GM21529 (cell line): ENCODE measurements around the gene SLC34A3.

Experiments used
- ATAC-seq: cut with Tn5 transposase; IDR thresholded peaks from one replicate; pipeline ENCODE4 v1.9.1; 2021; ENCODE audit not compliant: unreplicated experiment

The SLC34A3 gene

DNA sequence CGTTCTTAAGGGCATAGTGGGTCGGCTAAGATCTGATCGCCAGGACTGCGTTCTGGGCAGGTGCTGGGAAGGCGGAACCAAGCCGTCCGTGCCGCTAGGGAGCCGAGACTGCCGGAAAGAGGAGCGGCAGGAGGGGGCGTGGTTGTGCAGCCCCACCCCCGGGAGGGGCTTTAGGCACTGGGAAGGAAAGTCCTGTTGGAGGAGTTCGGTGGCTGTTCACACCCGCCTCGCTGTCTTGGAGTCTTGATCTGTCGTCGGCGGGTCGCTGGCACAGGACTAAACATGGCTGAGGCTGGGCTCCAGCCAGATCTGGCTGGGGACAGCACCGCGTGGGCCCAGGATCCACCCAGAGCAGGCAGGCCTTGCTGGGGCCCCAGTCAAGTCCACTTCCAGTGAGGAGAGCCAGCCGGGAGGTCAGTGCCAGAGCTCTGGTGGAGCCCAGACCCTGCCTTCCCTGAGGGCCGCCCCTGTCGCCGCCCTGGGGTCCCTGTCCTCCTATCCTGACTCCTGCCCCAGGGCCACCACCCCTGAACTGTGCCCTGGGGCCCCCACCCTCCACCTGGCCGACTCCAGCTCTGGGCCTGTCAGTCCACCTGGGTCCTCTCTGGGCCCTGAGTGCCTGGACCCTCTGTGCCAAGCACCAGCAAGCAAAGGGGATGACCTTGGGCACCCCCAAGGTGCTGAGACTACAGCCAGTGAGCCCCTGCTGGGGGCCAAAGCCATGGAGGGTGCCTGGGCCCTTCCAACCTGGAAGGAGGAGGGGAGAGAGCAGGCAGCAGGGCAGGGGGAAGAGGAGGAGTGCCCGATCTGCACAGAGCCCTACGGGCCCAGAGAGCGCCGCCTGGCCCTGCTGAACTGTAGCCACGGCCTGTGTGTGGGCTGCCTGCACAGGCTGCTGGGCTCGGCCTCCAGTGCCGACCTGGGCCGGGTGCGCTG, 13.2 kb upstream of the SLC34A3 start:
- no peak for ATAC-seq

GRCh38 chr9:137218212-137218753, 12.4 kb upstream of the SLC34A3 start:
- ATAC-seq, result no peak

DNA sequence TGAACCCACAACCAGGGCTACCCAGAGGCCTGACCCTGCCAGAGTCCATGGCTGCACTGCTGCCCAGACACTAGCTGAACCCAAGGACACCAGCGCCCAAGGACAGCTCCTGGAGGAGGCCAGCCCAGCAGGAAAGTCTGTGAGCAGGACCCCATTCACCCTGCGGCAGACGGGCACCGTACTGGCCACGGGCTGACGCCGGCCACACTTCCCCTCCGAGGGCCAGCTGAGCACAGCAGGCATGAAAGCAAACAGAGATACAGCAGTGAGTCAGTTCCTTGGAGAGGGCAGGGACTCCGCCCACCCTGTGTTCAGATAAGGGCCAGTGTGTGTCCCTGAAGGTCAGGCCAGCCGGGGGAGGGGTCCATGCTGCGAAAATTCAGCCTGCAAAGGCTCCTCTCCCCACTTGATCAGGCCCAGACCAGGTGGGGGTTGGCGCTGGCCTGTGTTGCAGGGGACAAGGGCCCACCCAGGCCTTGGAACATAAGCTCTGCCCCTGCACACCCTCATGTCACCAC, 11.9 kb upstream of the SLC34A3 start:
- ATAC-seq, result no peak

DNA sequence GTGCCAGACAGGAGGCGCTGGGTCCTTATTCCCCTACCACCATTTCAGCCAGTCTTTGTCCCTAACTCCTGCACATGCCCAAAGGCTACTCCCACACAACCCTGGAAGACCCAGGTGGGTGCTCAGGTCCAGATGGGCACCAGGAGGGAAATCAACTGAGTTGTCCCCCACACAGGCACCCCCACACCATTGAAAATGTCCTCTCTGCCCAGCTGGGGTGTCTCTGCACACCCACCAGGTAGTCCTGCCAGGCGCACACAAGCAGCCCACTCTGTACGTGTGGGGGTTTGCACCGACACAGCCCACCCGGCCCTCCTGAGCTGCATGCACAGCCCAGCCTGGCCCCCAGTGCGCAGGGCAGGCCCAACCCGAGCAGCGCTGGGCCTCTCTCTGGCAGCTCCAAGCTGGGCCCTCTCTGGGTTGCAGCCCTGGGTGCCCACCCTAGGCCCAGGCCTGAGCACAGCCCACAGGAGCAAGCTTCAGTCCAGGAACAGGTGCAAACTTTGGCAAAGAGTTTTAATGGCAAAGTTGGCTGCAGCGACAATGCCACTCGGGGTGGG, 10.9 kb upstream of the SLC34A3 start:
- ATAC-seq, result no peak

DNA sequence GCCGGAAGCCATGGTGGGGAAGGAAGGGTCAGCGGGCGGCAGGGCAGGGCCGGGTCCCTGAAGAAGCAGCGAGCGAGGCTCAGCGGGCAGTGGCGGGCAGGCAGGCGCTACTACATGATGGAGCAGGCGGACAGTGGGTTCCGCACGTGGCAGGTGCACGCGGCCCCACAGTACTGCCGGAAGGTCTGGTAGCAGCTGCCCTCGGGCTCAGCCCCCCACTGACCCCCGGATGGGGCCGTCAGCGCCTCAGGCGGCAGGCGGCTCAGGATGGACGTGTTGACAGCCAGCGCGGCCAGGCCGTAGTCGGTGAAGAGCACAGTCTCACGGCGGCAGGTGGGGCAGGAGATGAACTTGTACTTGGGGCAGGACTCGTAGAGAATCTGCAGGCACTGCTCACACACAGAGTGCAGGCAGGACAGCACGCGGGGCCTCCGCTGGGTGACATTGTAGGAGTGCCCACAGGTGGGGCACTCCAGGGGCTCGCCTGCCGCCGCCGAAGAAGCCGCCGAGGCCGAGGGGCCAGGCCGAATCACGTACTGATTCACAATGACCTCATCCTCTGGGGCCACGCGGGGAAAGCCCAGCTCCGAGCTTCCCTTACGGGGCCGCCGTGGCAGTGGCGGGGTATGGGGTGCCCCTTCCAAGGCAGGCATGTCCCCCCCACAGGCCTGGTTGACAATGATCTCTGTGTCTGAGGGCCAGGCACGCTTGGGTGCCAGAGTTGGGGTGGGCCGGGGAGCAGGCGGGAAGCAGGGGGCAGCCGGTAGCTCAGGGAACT, 10.2 kb upstream of the SLC34A3 start:
- ATAC-seq, result no peak

GRCh38 chr9:137221095-137221505, 9.6 kb upstream of the SLC34A3 start:
- ATAC-seq, result no peak

- no peak for ATAC-seq
Measured at GRCh38 chr9:137221506-137222111, 9.1 kb upstream of the SLC34A3 start.

DNA sequence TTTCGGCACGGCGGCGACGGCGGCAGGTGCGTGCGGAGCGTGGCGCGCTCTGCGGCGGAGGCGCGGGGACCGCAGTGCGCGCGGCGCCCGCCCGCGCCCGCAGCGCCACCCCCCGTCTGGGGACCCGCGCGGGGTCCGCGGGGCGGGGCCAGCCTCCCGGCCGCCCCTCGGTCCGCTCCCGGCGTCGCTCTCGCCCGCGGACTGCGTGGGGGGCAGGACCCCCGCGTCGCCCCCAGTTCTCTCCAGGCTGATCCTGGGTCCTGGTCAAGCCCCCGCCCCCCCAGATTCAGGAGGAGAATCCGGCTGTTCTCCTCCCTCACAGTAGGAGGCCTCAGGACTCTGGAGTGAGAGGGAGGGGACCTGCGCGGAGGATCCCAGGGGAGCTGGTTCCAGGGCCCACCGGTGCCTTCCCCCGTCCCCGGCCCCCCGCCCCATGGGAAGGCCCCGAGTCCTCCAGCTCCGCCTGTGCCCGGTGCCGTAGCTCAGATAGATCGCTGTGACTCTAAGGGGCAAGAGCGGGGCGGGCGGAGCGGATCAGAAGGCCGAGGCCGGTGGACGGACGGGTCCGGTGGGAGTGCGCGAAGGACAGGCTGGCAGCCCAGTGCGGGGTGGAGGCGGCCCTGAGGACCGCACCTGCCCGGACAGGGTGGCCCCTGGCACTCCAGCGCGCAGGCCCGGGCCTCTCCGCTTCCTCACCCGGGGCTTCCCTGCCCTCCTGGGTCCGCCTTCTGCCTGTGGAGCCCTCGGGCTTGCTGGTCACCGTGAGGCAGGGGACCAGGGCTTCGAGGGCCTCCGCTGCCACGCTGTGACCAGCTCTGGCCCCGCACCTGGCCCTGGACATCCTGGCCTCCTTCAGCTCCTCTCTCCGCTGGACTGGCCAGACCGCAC, 8.3 kb upstream of the SLC34A3 start, which contains the start of gene RNF208:
RNF208 (minus strand) TSS at position 51 of the 888 bp plus-strand sequence. CDS start 1,028 bp downstream, outside the sequence.
- ATAC-seq, result peak; percentile 2

GRCh38 chr9:137223078-137223970, 7.4 kb upstream of the SLC34A3 start:
- ATAC-seq, result peak; percentile 76

- no peak for ATAC-seq
Measured at GRCh38 chr9:137224830-137225694, 5.6 kb upstream of the SLC34A3 start, which contains the start of gene CYSRT1. Gene CYSRT1 (plus strand): TSS chr9:137225174. CDS start chr9:137225622, 448 bp downstream.

DNA sequence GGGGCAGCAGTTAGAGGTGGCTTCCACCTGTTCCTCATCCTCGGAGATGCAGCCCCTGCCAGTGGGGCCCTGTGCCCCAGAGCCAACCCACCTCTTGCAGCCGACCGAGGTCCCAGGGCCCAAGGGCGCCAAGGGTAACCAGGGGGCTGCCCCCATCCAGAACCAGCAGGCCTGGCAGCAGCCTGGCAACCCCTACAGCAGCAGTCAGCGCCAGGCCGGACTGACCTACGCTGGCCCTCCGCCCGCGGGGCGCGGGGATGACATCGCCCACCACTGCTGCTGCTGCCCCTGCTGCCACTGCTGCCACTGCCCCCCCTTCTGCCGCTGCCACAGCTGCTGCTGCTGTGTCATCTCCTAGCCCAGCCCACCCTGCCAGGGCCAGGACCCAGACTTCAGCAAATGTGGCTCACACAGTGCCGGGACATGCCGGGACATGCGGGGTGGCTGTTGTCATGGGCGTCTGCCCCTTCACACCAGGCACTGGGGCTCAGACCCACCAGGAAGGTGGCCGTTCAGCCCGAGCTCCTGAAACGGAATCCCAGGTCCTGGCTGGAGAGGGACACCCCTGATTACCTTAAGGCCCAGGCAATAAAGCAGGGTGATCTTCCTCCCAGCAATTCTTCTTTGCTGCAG, 4.9 kb upstream of the SLC34A3 start:
- ATAC-seq, result no peak

DNA sequence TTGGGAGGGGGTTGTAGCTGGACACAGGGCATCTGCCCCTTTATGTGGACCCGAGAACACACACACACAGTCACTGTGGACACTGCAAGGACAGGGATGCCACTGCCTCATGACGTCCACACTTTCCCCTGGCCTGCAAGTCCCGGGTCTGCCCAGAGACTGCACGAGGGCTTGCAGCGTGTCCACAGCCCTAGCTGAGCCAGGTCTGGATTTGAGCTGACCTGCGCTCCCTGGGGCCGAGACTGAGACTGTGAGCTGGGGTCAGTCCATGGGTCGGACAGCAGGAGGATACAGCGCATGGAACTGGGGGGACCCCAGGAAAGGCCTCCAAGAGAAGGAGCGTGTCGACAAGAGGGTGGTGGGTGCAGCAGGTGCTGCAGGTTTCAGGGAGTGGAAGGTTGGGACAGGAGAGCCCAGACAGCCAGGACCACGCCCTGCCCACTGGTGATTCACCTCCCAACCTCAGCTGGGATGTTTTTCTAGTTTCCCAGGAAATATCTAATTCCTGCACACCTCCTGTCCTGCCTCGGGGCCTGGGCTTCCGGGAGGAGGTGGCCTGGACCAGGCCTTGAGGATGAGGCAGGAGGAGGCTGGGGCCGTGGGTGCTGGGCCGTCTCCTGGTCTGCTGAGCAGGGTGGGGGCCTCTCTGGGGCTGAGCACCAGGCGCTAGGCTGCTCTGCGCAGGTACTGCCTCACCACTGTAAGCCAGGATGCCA, 4.2 kb upstream of the SLC34A3 start:
- no peak for ATAC-seq

GRCh38 chr9:137227054-137227852, 3.4 kb upstream of the SLC34A3 start, which contains the start of gene RNF224:
Gene RNF224 (plus strand): TSS chr9:137227502. CDS start chr9:137228336, 834 bp downstream.
- ATAC-seq, result no peak

GRCh38 chr9:137227853-137228505, 2.7 kb upstream of the SLC34A3 start:
- no peak for ATAC-seq

- no peak for ATAC-seq
Measured at GRCh38 chr9:137228506-137228967, 2.2 kb upstream of the SLC34A3 start.
